ENCODE results near the gene PBX1. TPM values are rescaled to one million over a fixed set of nuclear protein-coding genes. Genes with fewer than 3 reads are reported as not detected.

The PBX1 gene
- total RNA-seq, 2 donors from 2014 or later = 50.2 to 60.4 TPM

GRCh38 chr1:164895026-164895912, 336.3 kb downstream of the PBX1 start:
- no peak for TF ChIP-seq CTCF (IDR thresholded peaks at IDR 0.05)
- no peak for TF ChIP-seq POLR2A (IDR thresholded peaks at IDR 0.05)
- TF ChIP-seq POLR2AphosphoS5 (IDR thresholded peaks at IDR 0.05) = no peak
- no peak overlapping the region for H3K27ac ChIP-seq
- H3K4me3 ChIP-seq = no peak overlapping the region
- no peaks in the 10 kb centered on the region for H3K27me3 ChIP-seq (replicated peaks; ENCODE audit: insufficient read depth)
- H3K4me1 ChIP-seq (replicated peaks) = no peaks in the 10 kb centered on the region
- intact Hi-C loops (cut with DNase I) = no loop called here
- no peaks in the 10 kb centered on the region for H3K36me3 ChIP-seq
- no peak for DNase-seq (ENCODE audit: low spot score)
- 77% methylated on average over 8 of the region's 8 CpGs for WGBS
- H3K9me3 ChIP-seq = no peaks in the 10 kb centered on the region

DNA sequence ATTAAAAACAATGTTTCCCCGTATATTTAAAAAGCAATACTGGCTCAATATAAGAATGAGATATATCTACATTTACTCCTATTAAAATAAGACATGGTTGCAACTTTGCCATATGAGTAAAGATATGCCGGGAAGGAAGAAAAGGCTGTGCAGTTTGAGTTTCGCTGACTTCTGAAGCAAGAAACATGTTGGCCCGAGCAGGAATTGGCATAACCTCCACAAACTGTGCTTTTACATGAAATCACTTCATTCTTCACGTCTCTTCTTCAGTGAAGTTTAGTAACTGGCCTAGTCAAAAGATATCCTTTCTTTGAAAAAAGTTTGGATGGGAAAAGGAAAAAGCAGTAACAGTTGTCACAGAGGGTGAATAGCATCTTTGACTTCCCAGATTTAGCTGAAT, 342.0 kb downstream of the PBX1 start:
- no peaks in the 10 kb centered on the region for H3K9me3 ChIP-seq
- intact Hi-C loops (cut with DNase I) = no loop called here
- H3K4me3 ChIP-seq = no peak overlapping the region
- 56% methylated on average over 5 of the region's 5 CpGs for WGBS
- no peak overlapping the region for H3K27ac ChIP-seq
- no peak for DNase-seq (ENCODE audit: low spot score)
- no peaks in the 10 kb centered on the region for H3K36me3 ChIP-seq
- H3K4me1 ChIP-seq (replicated peaks) = no peaks in the 10 kb centered on the region
- no peaks in the 10 kb centered on the region for H3K27me3 ChIP-seq (replicated peaks; ENCODE audit: insufficient read depth)
- no peak for TF ChIP-seq POLR2AphosphoS5 (IDR thresholded peaks at IDR 0.05)
- no peak for TF ChIP-seq CTCF (IDR thresholded peaks at IDR 0.05)
- TF ChIP-seq POLR2A (IDR thresholded peaks at IDR 0.05) = no peak

Small RNA genes lying within 50 kb of the gene (small RNA-seq; reads per million reads assigned to genes)
- gene RF00017 (0 reads per million in 2 donors), gene RF00019 (0 reads per million in 2 donors), gene RNU6-171P (0 reads per million in 2 donors)
